ENCODE results near the gene STRADB.

Gene STRADB

DNA sequence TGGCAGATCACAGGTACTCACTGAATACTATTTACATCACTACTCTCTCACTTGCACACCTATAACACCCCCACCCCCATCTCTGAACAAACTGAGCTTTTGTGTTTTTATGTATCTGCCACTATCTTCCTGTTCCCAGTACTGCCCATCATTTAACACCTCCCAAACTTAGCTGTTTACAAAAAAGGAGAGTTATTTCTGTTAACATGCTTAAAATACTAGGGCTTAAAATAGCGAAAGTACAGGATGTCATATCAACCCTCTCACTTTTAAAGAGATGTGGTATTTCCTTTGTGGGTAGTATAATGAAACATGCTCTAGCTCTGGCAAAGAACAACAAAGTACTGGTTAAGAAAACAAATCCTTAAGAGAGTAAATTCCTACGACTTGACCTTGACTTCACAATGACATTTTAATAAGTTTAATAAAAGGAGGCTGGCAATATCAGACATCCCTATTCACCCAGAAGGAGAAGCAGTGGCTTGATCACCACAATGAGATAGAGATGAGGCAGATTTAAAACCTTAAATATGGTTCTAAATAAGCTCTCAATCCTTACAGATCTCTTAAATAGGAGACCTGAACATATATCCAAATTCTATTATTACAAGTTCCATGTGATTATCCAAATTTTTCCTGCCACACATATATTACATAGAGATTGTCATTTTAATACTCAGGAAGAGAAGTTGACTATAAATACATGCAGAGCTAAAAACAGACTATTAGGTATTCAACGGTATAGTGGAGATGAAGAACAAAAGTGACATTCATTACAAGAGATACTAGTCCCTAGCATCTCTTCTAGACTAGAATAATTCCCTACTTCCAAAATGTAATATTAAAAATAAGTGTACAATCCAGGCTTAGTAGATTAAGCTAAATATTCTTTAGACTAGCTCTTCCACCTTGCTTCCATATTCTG, 37.2 kb upstream of the STRADB start:
- Histone ChIP-seq H3K27me3 (ENCODE audit: insufficient read depth, low read depth, severe bottlenecking) (no peaks in the 10 kb centered on the region), H3K9me3 (ENCODE audit: severe bottlenecking) (no peaks in the 10 kb centered on the region), H3K36me3 (peaks cover 7% of the 10 kb centered on the region), H3K4me3 (ENCODE audit: low read depth, low read length) (no peak overlapping the region), H3K27ac (no peak overlapping the region)
- no peak for DNase-seq
- TF ChIP-seq, protein P1, sequence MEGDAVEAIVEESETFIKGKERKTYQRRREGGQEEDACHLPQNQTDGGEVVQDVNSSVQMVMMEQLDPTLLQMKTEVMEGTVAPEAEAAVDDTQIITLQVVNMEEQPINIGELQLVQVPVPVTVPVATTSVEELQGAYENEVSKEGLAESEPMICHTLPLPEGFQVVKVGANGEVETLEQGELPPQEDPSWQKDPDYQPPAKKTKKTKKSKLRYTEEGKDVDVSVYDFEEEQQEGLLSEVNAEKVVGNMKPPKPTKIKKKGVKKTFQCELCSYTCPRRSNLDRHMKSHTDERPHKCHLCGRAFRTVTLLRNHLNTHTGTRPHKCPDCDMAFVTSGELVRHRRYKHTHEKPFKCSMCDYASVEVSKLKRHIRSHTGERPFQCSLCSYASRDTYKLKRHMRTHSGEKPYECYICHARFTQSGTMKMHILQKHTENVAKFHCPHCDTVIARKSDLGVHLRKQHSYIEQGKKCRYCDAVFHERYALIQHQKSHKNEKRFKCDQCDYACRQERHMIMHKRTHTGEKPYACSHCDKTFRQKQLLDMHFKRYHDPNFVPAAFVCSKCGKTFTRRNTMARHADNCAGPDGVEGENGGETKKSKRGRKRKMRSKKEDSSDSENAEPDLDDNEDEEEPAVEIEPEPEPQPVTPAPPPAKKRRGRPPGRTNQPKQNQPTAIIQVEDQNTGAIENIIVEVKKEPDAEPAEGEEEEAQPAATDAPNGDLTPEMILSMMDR (IDR thresholded peaks at IDR 0.05; ENCODE audit: low read depth, low read length): no peak

DNA sequence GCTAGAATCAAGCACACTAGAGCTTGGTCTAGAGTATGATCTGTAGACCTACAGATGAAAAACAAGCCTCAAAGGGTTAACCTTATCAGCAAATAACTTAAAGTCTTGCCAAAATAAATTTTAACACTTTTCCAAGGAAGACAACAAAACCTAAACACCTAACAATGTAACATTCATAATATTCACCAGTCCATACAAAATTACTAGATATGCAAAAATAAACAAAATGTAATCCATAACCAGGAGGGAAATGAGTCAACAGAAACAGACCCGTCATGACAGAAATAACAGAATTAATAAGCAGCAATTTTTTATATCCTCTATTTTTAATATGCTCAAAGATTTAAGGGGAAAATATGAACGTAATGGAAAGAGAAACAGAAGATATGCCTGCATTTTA, 36.4 kb upstream of the STRADB start:
- Histone ChIP-seq H3K27me3 (ENCODE audit: insufficient read depth, low read depth, severe bottlenecking) (no peaks in the 10 kb centered on the region), H3K27ac (no peak overlapping the region), H3K36me3 (peaks cover 13% of the 10 kb centered on the region), H3K4me3 (ENCODE audit: low read depth, low read length) (no peak overlapping the region), H3K9me3 (ENCODE audit: severe bottlenecking) (no peaks in the 10 kb centered on the region)
- TF ChIP-seq, protein P1 (IDR thresholded peaks at IDR 0.05; ENCODE audit: low read depth, low read length): no peak
- no peak for DNase-seq

DNA sequence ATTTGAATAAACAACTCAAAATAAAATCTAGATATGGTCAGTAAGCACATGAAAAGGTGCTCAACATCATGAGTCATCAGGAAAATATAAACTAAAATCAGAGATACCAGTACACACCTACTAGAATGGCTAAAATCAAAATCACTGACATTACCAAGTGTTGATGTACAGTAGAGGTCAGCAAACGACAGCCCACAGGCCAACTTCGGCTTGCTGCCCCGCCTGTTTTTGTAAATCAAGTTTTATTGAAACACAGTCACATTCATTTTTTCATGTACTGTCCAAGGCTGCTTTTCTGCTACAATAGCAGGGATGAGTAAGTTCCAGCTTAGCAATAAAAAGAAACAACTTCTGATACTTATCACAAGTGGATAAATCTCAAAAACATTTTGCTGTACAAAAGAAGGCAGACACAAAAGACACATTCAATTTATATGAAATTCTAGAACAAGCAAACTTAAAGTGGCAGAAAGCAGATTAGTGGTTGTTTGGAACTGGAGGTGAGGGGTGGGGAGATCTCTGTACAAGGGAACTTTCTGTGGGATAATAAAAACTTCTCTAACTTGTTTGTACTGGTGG, 32.4 kb upstream of the STRADB start:
- Histone ChIP-seq H3K4me3 (ENCODE audit: low read depth, low read length) (no peak overlapping the region), H3K36me3 (peaks cover 15% of the 10 kb centered on the region), H3K9me3 (ENCODE audit: severe bottlenecking) (no peaks in the 10 kb centered on the region), H3K27me3 (ENCODE audit: insufficient read depth, low read depth, severe bottlenecking) (no peaks in the 10 kb centered on the region), H3K27ac (no peak overlapping the region)
- TF ChIP-seq, protein P1 (IDR thresholded peaks at IDR 0.05; ENCODE audit: low read depth, low read length): no peak
- DNase-seq: no peak

DNA sequence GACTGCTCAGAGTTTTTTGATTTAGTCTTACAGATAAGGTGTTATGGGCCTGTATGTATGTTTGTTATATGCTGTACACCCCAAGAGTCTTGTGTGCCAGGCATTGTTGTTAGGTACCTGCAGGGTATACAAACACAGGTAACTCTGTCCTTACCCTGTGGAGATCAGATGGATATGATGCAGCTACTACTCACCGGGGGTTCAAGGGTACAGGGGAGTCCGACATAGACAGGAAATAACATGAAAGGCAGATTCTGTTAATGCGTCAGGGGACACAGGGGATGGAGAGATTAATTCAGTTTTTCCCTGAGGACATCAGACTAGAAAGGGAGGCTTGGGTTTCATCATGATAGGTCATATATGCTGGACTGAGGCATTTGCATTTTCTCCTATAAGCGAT, 31.6 kb upstream of the STRADB start:
- Histone ChIP-seq H3K9me3 (ENCODE audit: severe bottlenecking) (no peaks in the 10 kb centered on the region), H3K27me3 (ENCODE audit: insufficient read depth, low read depth, severe bottlenecking) (no peaks in the 10 kb centered on the region), H3K4me3 (ENCODE audit: low read depth, low read length) (no peak overlapping the region), H3K36me3 (peaks cover 15% of the 10 kb centered on the region), H3K27ac (no peak overlapping the region)
- TF ChIP-seq, protein P1 (IDR thresholded peaks at IDR 0.05; ENCODE audit: low read depth, low read length): no peak
- DNase-seq: no peak

DNA sequence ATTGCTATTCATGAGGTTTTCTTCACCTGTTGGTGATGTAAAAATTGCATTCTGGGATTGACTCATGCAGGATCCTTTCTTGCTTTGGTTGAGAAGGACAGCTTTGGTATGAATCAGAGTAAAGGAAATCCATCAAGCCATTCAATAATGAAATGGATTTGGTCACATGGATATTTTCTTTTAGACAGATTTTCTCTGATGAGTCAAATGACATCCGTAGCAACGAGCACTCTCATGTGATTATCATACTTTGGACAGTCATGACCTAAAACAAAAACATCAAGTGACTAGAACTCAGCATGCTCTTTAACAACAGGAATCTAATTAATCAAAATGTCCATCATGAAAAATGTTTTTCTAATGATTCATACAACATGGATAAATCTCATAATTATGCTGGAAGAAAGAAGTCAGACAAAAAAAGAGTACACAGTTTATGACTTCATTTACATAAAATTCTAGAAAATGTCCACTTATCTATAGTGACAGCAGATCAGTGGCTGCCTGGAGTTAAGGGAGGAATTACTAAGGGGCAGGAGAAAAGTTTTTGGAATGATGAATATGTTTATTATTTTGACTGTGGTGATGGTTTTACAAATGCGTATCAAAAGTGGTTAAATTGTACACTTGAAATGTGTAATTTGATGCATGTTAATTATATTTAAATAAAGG, 31.0 kb upstream of the STRADB start:
- no peak for DNase-seq
- Histone ChIP-seq H3K36me3 (peaks cover 15% of the 10 kb centered on the region), H3K27ac (no peak overlapping the region), H3K27me3 (ENCODE audit: insufficient read depth, low read depth, severe bottlenecking) (no peaks in the 10 kb centered on the region), H3K4me3 (ENCODE audit: low read depth, low read length) (no peak overlapping the region), H3K9me3 (ENCODE audit: severe bottlenecking) (no peaks in the 10 kb centered on the region)
- TF ChIP-seq, protein P1 (IDR thresholded peaks at IDR 0.05; ENCODE audit: low read depth, low read length): no peak

All from WERI-Rb-1 (cell line).